GM21619 (cell line): ENCODE measurements around the gene PPP6R2.

Experiments
- ATAC-seq: cut with Tn5 transposase; IDR thresholded peaks from one replicate; pipeline ENCODE4 v1.9.1; 2021; ENCODE audit not compliant: unreplicated experiment

The PPP6R2 gene

GRCh38 chr22:50445880-50446707 lies 103.0 kb downstream of the PPP6R2 start:
- ATAC-seq: no peak

GRCh38 chr22:50446708-50447575 lies 103.8 kb downstream of the PPP6R2 start:
- ATAC-seq: no peak

DNA sequence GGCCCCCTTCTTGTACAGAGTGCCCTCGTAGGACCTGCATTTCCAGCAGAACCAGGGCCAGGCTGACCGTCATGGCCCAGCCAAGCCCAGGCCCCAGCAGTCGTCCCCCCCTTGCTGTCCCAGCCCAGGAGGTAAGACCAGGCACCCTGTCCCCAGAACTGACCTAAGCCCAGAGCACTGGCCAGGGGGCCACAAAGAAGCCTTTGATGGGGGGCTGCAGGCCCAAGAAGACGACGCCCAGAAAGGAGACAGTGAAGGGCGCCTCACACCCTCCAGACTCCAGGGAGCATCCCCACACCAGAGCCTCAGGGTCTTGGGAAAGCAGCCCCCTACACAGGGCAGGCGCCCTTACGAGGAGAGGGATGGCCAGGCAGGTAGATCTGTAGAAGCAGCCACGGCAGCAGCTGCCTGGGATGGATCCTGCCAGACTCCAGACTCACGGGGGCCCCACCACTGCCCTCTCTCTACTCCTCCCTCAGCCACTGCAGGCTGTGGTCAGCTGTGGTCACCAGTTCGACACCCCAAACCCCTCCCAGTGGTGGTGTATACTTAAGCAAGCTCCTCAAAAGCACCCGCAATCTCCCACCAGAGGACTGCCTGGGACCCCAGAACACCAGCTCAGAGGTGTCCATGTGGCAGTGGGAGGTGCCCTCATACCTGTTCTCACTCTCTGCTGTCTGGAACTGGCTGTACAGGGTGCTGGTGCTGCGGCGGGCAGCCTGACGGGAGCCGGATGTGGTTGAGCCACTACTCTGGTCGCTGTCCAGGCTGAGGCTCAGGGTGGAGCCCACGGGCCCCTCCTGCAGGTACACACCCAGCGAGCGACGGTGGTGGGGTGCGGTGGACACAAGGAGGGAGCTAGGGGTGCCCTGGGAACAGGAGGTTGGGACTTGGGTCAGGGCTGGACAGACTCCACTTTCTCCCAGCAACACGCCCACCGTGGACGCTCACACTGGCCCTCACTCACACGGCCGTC lies 104.7 kb downstream of the PPP6R2 start:
- ATAC-seq: no peak

DNA sequence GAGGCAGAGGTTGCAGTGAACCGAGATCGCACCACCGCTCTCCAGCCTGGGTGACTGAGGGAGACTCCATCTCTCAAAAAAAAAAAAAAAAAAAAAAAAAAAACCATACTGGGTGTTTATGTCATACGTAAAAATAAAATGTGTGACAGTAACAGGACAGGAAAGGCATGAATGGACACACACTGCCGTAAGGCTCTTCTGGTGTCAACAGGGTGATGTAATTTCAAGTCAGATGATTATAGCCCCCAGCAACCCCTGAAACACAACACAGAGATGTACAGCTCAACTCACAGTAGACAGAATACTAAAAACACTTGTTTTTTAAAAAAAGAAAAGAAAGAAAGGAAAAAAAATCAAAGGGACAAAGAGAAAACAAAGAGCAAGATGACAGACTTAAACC lies 109.5 kb downstream of the PPP6R2 start:
- ATAC-seq: no peak

DNA sequence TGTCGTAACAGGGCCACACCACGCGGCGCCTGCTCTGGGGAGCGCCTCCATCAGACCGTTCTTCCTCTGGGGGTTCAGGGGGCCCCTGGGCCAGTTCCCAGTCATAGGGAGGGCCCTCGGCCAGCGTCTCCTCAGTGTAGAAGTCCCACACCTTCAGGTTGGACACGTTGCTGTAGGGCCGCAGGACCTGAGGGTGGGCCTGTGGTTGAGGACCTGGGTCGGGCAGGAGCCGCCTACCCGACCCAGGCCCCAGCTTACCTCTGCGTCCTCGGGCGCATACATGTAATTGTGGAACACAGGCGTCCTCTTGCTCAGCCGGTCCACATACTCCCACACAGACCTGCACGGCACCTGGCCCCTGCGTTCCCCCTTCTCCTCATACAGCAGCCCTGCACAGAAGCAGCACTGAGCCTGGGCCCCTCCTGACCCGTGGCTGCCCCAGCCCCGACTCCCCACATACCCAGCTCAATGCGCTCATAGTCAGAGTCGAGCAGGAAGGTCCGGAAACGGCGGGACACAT lies 111.5 kb downstream of the PPP6R2 start:
- no peak for ATAC-seq

DNA sequence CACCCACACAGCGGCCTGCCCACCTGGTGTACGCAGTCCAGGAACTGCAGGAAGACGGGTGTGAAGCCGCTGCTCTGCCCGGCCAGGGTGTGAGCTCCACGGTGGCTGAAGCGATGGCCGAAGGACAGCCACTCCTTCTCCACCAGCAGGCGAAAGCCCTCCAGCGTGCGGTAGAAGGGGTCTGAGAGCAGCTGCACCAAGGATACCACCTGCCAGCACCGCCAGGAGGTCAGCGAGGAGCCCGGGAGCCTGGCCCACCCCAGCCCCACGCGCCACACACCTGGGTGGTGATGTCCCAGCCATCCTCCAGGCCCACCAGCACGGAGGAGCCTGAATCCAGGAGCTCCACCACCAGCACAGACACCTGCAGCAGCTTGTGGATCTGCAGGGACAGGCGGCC lies 112.1 kb downstream of the PPP6R2 start:
- ATAC-seq: no peak

DNA sequence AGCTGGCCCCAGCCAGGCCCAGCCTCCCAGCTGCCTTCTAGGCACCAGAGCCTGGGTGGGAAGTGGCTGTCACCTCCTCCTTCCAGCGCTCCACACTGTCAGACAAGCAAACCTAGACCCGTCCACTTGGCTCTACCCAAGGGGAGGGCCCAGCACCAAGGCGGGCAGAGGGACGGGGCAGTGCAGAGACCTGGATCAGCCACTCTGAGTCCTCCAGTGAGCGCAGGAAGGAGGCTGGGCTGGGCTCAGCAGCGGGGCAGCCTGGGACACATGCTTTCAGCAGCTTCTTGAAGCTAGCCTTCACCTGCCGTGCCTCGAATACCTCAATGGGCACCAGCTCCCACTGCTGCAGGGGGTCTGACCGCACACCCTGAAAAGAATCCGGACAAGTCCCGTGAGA lies 112.9 kb downstream of the PPP6R2 start:
- ATAC-seq: no peak

GRCh38 chr22:50456466-50457234 lies 113.5 kb downstream of the PPP6R2 start:
- no peak for ATAC-seq

- no peak for ATAC-seq
Observed at GRCh38 chr22:50459016-50459415, 115.9 kb downstream of the PPP6R2 start.

DNA sequence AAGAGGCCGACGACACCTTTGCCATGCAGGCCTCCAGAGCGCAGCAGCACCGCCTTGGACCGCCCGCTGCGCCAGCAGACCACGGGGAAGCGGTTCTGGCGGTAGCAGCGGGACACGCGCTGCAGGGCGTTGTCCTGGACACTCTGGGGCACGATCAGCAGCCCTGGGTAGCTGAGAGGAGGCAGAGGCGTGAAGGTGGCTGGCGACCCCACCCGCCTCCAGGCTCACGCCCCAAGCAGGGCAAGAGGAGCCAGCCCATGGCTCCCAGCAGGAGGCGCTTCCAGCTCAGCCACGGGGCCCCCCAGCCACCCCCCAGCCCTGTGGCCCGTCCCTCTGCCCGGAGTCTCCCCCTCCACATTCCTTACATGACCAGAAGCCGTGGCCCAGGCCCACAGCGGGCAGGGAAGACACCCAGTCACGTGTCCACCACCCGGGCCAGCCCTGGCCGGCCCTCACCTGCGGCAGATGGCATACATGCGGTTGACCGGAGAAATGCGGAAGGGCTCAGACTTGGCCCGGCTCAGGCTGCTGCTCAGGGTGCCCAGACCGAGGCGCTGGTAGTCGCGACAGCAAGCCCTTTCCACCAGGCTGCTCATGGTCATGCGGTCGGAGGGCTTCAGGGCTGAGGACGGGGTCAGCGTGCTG lies 116.5 kb downstream of the PPP6R2 start:
- no peak for ATAC-seq

GRCh38 chr22:50460938-50461337 lies 117.8 kb downstream of the PPP6R2 start:
- no peak for ATAC-seq

DNA sequence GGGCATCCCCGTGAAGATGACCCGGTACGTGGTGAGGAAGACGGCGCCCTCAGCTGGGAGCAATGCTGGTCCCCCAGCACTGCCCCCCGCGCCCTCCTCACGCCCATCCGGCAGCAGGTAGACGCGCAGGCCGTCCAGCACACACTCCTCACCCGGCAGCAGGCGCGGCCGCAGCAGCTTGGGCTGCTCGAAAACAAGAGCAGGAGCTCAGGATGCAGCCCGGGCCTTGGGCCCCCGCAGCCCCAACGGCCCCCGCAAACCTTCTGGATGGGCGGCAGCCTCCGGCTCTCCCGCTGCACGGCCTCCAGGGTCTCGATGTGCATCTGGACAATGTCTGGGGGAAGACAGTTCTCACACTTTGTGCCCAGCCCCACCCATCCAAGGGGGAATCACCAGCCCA lies 118.4 kb downstream of the PPP6R2 start:
- ATAC-seq: no peak

DNA sequence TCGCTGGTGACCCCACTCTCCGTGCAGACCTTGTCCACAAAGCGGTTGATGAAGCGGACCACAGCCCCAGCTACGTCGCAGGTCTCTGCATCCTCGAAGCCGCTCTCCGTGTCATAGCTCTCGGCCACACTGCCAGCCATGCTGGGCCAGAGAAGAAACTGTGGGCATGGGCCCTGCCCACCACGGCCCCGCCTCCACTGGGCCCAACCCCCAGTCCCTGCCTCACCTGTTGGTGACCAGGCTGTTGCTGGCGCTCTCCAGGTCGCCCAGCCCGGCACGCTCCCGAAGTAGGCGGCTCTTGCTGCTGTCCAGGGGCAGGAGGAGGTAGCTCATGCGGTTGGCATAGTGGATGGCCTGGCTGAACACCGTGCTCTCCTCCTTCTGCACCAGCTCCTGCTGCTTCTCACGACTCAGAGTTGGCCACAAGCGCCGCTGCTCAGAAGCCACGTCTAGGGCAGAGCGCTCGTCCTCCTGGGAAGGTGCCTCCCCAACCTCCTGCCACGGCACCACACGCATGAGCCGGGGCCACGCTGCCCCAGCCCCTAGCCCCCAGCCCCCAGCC lies 118.9 kb downstream of the PPP6R2 start:
- no peak for ATAC-seq

DNA sequence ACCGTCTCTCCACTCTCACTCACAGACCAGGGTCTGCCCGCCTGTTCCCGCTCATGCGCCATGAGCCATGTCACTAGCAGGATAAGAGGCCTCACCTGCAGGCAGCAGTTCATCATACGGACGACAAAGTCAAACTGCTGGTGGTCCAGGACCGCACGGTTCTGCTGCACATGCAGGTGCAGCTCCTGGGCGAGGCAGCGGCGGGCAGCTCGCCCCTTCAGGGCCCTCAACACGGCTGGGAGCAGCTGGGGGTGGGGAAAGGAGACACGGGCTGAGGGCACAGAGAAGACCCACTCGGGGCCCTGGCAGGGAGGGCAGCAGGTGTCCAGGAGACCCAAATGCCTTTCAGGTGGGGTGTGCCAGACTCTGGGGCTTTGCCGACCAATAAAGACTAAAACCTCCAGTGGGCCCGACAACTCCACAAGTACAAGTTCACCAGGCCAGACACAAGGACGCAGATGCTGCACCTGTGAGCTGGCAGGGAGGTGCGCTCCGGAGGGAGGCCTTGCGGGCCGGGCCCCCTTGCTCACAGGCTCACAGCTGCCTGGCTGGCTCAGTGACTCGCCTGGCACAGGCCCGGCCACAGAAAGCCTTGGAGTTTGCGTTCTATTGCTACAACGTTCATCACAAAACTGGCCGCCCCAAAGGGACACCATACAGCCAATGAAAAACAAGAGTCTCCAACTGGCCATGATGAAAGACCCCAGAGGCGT lies 120.2 kb downstream of the PPP6R2 start:
- no peak for ATAC-seq

- ATAC-seq: no peak
Observed at GRCh38 chr22:50464451-50464850, 121.3 kb downstream of the PPP6R2 start.

DNA sequence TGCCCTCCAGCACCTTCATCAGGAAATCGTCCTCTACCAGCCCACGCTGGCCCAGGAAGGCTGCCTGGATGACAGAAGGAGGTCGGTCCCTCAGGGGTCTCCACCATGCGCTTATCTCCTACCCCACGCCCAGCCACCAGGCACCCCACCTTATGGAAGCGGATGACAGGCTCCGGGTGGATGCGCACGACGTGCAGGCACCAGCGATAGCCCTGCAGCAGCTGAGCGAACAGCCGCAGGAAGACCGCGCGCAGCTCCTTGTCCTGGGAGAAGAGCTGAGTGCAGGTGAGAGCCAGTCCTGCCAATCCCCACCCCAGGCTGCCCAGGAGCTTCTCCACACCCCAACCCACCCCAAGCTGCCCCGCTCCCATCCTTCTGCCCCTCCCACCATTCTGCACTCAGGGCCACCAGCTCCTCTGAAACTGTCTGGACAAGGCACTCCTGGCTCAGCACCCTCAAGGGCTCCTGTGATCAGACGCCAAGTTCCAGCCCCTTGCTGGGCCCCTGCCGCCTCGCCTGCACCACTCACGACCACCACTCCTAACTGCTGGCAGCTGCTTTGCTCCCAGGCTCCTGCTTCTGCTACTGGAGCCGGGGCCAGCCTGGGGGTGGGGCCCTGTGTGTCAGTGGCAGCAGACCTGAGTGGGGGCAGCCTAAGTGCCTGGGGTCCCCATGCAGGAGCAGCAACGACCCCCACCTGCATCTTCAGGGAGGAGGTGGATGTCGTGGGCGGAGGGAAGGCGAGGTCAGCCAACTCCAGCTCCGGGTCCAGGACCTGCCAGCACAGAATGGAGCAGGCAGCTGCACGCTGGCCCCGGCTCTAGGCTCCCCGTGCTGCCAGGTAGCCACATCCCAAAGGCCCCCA lies 122.2 kb downstream of the PPP6R2 start:
- ATAC-seq: no peak

DNA sequence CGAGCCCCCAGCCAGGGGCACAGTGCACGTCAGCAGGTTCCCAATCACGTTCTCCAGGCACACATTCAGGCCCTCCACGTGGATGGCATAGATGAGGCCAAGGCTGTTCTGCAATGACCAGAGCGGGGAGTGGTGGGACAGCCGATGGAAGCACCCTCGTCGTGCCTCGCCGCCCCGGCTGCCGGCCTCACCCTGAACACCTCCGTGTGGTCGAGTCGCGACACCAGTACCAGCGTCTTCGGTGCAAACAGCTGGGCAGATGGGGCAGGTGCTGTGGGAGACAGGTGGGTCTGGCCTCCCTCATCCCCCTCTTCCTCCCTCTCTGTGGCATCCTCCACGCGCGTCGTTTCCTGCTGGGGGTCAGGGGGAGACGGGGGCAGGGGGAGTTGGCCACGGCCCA lies 124.2 kb downstream of the PPP6R2 start:
- no peak for ATAC-seq
